Mononuclear cell (primary cell): ENCODE measurements around the gene PPP2R1A. TPM values are rescaled to one million over a fixed set of nuclear protein-coding genes. Genes with fewer than 3 reads are reported as not detected.
"Not testable (repeated sequence)": the region's sequence is repeated elsewhere in the genome, so short reads cannot be mapped to it uniquely, and the experiment has no call there.

Experiments used
- H3K27me3 ChIP-seq: 2 replicates; pipeline ENCODE4 v1.6.0; 2011; ENCODE audit warnings: low read length, control low read depth; ENCODE audit not compliant: insufficient read depth
- H3K4me1 ChIP-seq: 2 replicates; pipeline ENCODE4 v1.5.1; 2011; ENCODE audit warnings: mild to moderate bottlenecking, low read length, control low read depth; ENCODE audit not compliant: insufficient read depth
- H3K4me3 ChIP-seq: 2 replicates; pipeline ENCODE4 v1.5.1; 2011; ENCODE audit warnings: mild to moderate bottlenecking, low read length, moderate library complexity
- H3K9me3 ChIP-seq: 2 replicates; pipeline ENCODE4 v1.5.1; 2011; ENCODE audit warnings: low read depth, mild to moderate bottlenecking, control low read depth, low read length
- total RNA-seq: library from RNA; depleted of rRNA; stranded (reverse); fragments of >200 nt; gene quantifications from one replicate; pipeline ENCODE4 v1.2.3, GENCODE V29; 2012

Gene PPP2R1A
- total RNA-seq, 1 donor, result 79.1 TPM

- H3K9me3 ChIP-seq, result no peaks in the 10 kb centered on the region
- no peak overlapping the region for H3K4me3 ChIP-seq
- no peaks in the 10 kb centered on the region for H3K27me3 ChIP-seq
- peaks cover 45% of the 10 kb centered on the region for H3K4me1 ChIP-seq
Measured at GRCh38 chr19:52191389-52191788, 1.5 kb downstream of the PPP2R1A start.

GRCh38 chr19:52191951-52192350 lies 2.1 kb downstream of the PPP2R1A start:
- no peaks in the 10 kb centered on the region for H3K9me3 ChIP-seq
- H3K4me3 ChIP-seq, result no peak overlapping the region
- no peaks in the 10 kb centered on the region for H3K27me3 ChIP-seq
- H3K4me1 ChIP-seq, result peaks cover 45% of the 10 kb centered on the region

- H3K9me3 ChIP-seq, result no peaks in the 10 kb centered on the region
- H3K4me3 ChIP-seq, result no peak overlapping the region
- no peaks in the 10 kb centered on the region for H3K27me3 ChIP-seq
- H3K4me1 ChIP-seq, result peaks cover 26% of the 10 kb centered on the region
Measured at GRCh38 chr19:52196256-52196967, 6.6 kb downstream of the PPP2R1A start.

GRCh38 chr19:52197964-52198363 lies 8.1 kb downstream of the PPP2R1A start:
- H3K4me3 ChIP-seq, result no peak overlapping the region
- no peaks in the 10 kb centered on the region for H3K27me3 ChIP-seq
- peaks cover 11% of the 10 kb centered on the region for H3K4me1 ChIP-seq
- H3K9me3 ChIP-seq, result no peaks in the 10 kb centered on the region

DNA sequence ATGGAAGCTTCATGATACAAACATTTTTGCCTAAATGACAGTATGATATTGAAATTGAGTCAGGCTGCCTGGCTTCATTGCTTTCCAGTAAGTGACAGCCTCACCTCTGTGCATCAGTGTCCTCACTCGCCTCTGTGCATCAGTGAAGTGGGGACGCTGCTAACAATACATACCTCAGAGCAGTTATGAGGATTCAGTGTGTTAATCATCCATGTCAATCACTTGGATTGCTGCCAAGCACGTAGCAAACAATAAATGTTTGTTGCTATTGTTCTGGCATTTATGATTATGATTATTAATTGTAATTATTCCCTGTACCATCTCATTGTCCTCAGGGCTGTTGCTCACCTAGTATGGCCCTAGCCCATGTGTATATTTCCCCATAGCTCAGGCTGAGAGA lies 8.8 kb downstream of the PPP2R1A start:
- no peak overlapping the region for H3K4me3 ChIP-seq
- peaks cover 9% of the 10 kb centered on the region for H3K4me1 ChIP-seq
- no peaks in the 10 kb centered on the region for H3K9me3 ChIP-seq
- no peaks in the 10 kb centered on the region for H3K27me3 ChIP-seq

DNA sequence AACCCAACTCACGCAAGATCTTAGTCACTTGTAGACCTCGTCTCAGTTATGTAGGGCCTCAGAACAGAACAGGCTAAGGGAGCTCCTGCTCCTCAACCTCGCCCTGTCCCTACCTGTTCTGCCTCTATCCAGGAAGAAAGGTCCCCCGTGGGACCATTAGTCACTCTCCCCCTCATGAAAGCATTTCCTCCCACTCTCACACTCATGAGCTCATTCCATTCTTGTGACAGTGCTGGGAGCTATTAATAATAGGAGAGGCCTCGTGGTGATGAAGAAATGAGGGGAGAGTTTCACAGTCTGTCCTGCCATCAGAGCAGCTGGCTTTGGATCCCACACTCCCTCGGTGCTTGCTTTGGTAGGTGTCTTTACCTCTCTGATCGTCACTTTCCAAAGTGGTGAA lies 10.2 kb downstream of the PPP2R1A start:
- Histone ChIP-seq H3K27me3 (no peaks in the 10 kb centered on the region), H3K4me3 (no peak overlapping the region), H3K4me1 (no peaks in the 10 kb centered on the region), H3K9me3 (no peaks in the 10 kb centered on the region)

GRCh38 chr19:52200755-52201391 lies 11.0 kb downstream of the PPP2R1A start:
- H3K4me3 ChIP-seq, H3K4me1 ChIP-seq, H3K27me3 ChIP-seq, H3K9me3 ChIP-seq: not testable (repeated sequence)

GRCh38 chr19:52206481-52206880 lies 16.6 kb downstream of the PPP2R1A start:
- Histone ChIP-seq H3K4me1 (no peaks in the 10 kb centered on the region), H3K9me3 (no peaks in the 10 kb centered on the region), H3K27me3 (no peaks in the 10 kb centered on the region), H3K4me3 (no peak overlapping the region)

- Histone ChIP-seq H3K4me1 (no peaks in the 10 kb centered on the region), H3K27me3 (no peaks in the 10 kb centered on the region), H3K4me3 (no peak overlapping the region), H3K9me3 (no peaks in the 10 kb centered on the region)
Measured at GRCh38 chr19:52211203-52211602, 21.4 kb downstream of the PPP2R1A start.

- no peaks in the 10 kb centered on the region for H3K9me3 ChIP-seq
- no peaks in the 10 kb centered on the region for H3K27me3 ChIP-seq
- H3K4me1 ChIP-seq, result no peaks in the 10 kb centered on the region
- no peak overlapping the region for H3K4me3 ChIP-seq
Measured at GRCh38 chr19:52211926-52212571, 22.2 kb downstream of the PPP2R1A start.

GRCh38 chr19:52212572-52213255 lies 22.9 kb downstream of the PPP2R1A start:
- H3K27me3 ChIP-seq, result no peaks in the 10 kb centered on the region
- no peaks in the 10 kb centered on the region for H3K4me1 ChIP-seq
- H3K4me3 ChIP-seq, result no peak overlapping the region
- H3K9me3 ChIP-seq, result no peaks in the 10 kb centered on the region

GRCh38 chr19:52214241-52214640 lies 24.4 kb downstream of the PPP2R1A start:
- H3K27me3 ChIP-seq, result no peaks in the 10 kb centered on the region
- H3K4me1 ChIP-seq, result no peaks in the 10 kb centered on the region
- H3K9me3 ChIP-seq, result no peaks in the 10 kb centered on the region
- H3K4me3 ChIP-seq, result no peak overlapping the region

DNA sequence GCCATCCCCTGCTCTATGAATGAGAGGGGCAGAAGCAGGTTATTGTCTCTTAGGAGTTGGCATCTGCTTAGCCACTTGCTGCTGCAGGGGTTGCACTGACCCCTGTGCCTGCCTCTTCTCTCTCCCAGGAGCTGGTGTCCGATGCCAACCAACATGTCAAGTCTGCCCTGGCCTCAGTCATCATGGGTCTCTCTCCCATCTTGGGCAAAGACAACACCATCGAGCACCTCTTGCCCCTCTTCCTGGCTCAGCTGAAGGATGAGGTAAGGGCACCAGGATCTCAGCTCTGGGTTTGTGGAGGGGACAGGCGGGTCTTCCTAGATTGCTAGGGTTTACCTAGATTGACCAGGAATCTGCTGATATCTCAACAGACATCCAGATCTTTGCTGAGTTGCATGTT lies 26.5 kb downstream of the PPP2R1A start:
- no peaks in the 10 kb centered on the region for H3K4me1 ChIP-seq
- no peaks in the 10 kb centered on the region for H3K9me3 ChIP-seq
- H3K27me3 ChIP-seq, result no peaks in the 10 kb centered on the region
- no peak overlapping the region for H3K4me3 ChIP-seq

GRCh38 chr19:52217576-52217975 lies 27.7 kb downstream of the PPP2R1A start:
- no peaks in the 10 kb centered on the region for H3K4me1 ChIP-seq
- H3K4me3 ChIP-seq, result no peak overlapping the region
- no peaks in the 10 kb centered on the region for H3K9me3 ChIP-seq
- no peaks in the 10 kb centered on the region for H3K27me3 ChIP-seq

- Histone ChIP-seq H3K9me3 (no peaks in the 10 kb centered on the region), H3K27me3 (no peaks in the 10 kb centered on the region), H3K4me3 (no peak overlapping the region), H3K4me1 (no peaks in the 10 kb centered on the region)
Measured at GRCh38 chr19:52219611-52220010, 29.8 kb downstream of the PPP2R1A start.
